ENCODE results near the gene TBPL1. TPM values are rescaled to one million over a fixed set of nuclear protein-coding genes. Genes with fewer than 3 reads are reported as not detected.

Gene TBPL1
- total and polyA plus RNA-seq, 9 of the 15 experiments (the other 6 are each of a cell fraction or from before 2014, with no cell fraction given), result 78.1 to 152 (median 107) TPM

DNA sequence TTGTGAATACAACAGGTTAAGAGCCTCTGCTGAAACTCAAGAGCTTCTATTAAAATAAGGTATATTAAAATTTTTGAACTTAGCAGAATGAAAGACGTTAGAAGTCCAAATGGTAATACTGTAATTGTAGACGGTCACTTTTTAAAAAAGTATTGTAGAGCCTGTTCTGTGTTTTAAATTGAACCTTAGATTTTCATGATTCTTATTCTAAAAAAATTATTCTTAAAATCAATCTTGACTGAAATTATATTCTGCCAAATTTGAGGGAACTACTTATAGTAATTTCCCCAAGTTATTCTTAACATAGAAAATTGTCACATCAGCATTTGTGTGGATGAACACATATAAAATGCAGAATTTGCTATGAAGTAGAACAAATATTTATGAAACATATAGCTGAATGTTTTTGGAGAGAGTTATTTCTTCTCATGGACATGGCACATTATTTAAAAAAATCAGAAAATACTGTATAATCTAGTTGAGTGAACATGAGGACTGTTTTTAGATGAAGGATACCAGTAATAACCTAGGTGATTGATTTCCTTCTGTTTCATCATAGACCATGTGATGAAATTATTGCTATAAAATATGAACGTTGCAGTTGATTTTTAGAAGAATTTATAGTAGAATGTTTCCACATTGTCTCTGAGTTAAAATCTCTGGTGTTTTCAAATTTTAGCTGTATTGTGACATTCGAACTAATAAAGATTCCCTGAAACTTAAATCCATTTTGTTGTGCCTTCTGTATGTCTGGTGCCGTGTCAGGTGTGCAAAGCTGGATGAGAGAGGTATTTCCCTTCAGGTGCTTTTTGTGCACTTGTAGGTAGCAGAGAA lies 2.8 kb downstream of the TBPL1 start (continued):
- TF ChIP-seq RBM22 (IDR thresholded peaks at IDR 0.05; ENCODE audit: low read depth, low read length, poor library complexity, severe bottlenecking) (no peak), KAT7 (CRISPR knock-in tag; IDR thresholded peaks at IDR 0.05; ENCODE audit: borderline replicate concordance) (0 out of 2 replicates have a peak, but pooled peaks have one; percentile 23), SRSF3 (IDR thresholded peaks at IDR 0.05; ENCODE audit: insufficient read depth, low read length) (no peak), ZKSCAN3 (CRISPR knock-in tag; IDR thresholded peaks at IDR 0.05) (no peak), SRSF9 (IDR thresholded peaks at IDR 0.05; ENCODE audit: borderline replicate concordance, low read depth, low read length) (no peak), KLF1 (tag; IDR thresholded peaks at IDR 0.05) (no peak), OTX1 (CRISPR knock-in tag; IDR thresholded peaks at IDR 0.05) (no peak), BHLHE40 (IDR thresholded peaks at IDR 0.05; ENCODE audit: low read length) (no peak)
- TF ChIP-seq, protein P1, sequence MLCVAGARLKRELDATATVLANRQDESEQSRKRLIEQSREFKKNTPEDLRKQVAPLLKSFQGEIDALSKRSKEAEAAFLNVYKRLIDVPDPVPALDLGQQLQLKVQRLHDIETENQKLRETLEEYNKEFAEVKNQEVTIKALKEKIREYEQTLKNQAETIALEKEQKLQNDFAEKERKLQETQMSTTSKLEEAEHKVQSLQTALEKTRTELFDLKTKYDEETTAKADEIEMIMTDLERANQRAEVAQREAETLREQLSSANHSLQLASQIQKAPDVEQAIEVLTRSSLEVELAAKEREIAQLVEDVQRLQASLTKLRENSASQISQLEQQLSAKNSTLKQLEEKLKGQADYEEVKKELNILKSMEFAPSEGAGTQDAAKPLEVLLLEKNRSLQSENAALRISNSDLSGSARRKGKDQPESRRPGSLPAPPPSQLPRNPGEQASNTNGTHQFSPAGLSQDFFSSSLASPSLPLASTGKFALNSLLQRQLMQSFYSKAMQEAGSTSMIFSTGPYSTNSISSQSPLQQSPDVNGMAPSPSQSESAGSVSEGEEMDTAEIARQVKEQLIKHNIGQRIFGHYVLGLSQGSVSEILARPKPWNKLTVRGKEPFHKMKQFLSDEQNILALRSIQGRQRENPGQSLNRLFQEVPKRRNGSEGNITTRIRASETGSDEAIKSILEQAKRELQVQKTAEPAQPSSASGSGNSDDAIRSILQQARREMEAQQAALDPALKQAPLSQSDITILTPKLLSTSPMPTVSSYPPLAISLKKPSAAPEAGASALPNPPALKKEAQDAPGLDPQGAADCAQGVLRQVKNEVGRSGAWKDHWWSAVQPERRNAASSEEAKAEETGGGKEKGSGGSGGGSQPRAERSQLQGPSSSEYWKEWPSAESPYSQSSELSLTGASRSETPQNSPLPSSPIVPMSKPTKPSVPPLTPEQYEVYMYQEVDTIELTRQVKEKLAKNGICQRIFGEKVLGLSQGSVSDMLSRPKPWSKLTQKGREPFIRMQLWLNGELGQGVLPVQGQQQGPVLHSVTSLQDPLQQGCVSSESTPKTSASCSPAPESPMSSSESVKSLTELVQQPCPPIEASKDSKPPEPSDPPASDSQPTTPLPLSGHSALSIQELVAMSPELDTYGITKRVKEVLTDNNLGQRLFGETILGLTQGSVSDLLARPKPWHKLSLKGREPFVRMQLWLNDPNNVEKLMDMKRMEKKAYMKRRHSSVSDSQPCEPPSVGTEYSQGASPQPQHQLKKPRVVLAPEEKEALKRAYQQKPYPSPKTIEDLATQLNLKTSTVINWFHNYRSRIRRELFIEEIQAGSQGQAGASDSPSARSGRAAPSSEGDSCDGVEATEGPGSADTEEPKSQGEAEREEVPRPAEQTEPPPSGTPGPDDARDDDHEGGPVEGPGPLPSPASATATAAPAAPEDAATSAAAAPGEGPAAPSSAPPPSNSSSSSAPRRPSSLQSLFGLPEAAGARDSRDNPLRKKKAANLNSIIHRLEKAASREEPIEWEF (CRISPR knock-in tag; IDR thresholded peaks at IDR 0.05), result no peak
- TF ChIP-seq, protein P2, sequence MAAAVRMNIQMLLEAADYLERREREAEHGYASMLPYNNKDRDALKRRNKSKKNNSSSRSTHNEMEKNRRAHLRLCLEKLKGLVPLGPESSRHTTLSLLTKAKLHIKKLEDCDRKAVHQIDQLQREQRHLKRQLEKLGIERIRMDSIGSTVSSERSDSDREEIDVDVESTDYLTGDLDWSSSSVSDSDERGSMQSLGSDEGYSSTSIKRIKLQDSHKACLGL (CRISPR knock-in tag; IDR thresholded peaks at IDR 0.05; ENCODE audit: borderline replicate concordance, poor library complexity, severe bottlenecking), result no peak

Data from K562 (cell line).